Activated CD8-positive, alpha-beta T cell treated with anti-CD3 and anti-CD28 coated beads, Interleukin-2, amount 10 ng/mL, durations not matched to agents 7 days and 5 days (primary cell): ENCODE measurements around the gene SPATA21. TPM values are rescaled to one million over a fixed set of nuclear protein-coding genes. Genes with fewer than 3 reads are reported as not detected.
"Not testable (repeated sequence)": the region's sequence is repeated elsewhere in the genome, so short reads cannot be mapped to it uniquely, and the experiment has no call there.

Experiments used
- ATAC-seq: fragments of 150-1000 bp; cut with Tn5 transposase; one replicate; pipeline ENCODE4 v1.10.0; 2021; ENCODE audit warnings: moderate library complexity
- CTCF ChIA-PET: fragments of 350-600 bp; sonication (Branson Sonifier 250); formaldehyde crosslinking; loops from one replicate; lab custom pipeline; 2021; ENCODE audit warnings: antibody characterized with exemption; lab: Charles Lee
- POLR2A ChIA-PET: fragments of 350-600 bp; sonication (Branson Sonifier 250); formaldehyde crosslinking; loops from one replicate; lab custom pipeline; 2021; ENCODE audit warnings: antibody characterized with exemption; lab: Charles Lee
- DNase-seq: peaks from one replicate; pipeline ENCODE4 v3.0.0-alpha.2; 2020
- H3K27ac Mint-ChIP-seq: one replicate; pipeline ENCODE4 v1.8.0; 2021; ENCODE audit warnings: mild to moderate bottlenecking, mixed read lengths
- H3K27me3 Mint-ChIP-seq: one replicate; pipeline ENCODE4 v1.8.0; 2021; ENCODE audit warnings: low read depth, mixed read lengths
- H3K36me3 Mint-ChIP-seq: one replicate; pipeline ENCODE4 v1.8.0; 2021; ENCODE audit warnings: low read depth, mixed read lengths
- H3K4me1 Mint-ChIP-seq: one replicate; pipeline ENCODE4 v1.8.0; 2021; ENCODE audit warnings: low read depth, mixed read lengths
- H3K4me3 Mint-ChIP-seq: one replicate; pipeline ENCODE4 v1.8.0; 2021; ENCODE audit warnings: mild to moderate bottlenecking, mixed read lengths
- H3K9me3 Mint-ChIP-seq: one replicate; pipeline ENCODE4 v1.8.0; 2022; ENCODE audit warnings: mixed read lengths; ENCODE audit not compliant: insufficient read depth
- total RNA-seq, 2 experiments: library from RNA; stranded (reverse); gene quantifications; one replicate each; pipeline ENCODE4 v1.2.3, GENCODE V29; 2021

Gene SPATA21, protein sequence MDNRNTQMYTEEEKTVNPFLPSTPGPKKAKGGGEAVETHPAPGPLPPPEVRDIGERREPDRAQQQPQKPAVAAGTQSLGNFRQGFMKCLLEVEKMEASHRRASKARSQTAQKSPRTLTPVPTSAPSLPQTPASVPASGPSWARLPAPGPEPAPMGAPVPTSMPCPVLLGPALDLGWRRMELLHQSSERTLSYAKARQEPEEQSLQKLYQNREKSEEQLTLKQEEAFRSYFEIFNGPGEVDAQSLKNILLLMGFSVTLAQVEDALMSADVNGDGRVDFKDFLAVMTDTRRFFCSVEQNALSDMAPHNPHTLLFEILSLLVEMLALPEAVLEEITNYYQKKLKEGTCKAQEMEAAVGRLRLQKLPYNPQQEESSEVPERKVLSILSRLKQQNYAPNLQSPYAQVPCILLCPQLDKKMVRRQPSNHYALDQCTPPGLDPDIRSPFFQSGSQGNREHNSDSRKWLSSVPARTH
- total RNA-seq = not detected

DNA sequence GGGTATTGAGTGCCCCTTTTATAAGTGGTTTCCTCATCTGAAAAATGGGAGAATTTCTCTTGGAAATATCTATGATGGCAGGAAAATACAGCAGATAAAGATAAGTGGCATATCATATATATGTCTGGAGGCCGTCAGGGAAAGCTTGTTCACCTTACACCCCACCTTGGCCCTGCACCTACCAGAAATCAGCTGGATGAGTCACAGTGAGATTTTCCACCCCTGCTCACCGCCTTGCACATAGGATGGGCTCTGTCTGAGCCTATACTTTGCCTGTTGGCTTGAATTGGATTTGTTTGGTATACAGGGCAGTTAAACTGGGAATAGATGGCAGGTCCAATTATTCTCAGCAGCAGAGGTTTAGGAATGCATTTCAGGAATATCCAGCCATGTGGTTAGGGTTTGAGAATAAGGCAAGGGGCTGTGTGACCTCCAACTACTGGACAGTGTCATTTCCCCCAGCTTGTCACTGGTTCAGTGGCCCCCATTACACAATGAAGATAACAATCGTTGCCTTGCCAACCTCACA is at the start of gene SPATA21:
TSS of gene SPATA21 (minus strand) at position 479 of the 529 bp plus-strand sequence. CDS start 6,053 bp downstream, outside the sequence.
- Mint-ChIP-seq H3K4me1 (peaks cover 20% of the 10 kb centered on the region), H3K36me3 (peaks cover 7% of the 10 kb centered on the region), H3K4me3 (no peak within 1 kb of the TSS), H3K27ac (no peak within 1 kb of the TSS), H3K27me3 (peaks cover 5% of the 10 kb centered on the region), H3K9me3 (no peaks in the 10 kb centered on the region)
- CTCF ChIA-PET = no interaction called here
- POLR2A ChIA-PET = no interaction called here
- DNase-seq = no peak
- no peak for ATAC-seq

DNA sequence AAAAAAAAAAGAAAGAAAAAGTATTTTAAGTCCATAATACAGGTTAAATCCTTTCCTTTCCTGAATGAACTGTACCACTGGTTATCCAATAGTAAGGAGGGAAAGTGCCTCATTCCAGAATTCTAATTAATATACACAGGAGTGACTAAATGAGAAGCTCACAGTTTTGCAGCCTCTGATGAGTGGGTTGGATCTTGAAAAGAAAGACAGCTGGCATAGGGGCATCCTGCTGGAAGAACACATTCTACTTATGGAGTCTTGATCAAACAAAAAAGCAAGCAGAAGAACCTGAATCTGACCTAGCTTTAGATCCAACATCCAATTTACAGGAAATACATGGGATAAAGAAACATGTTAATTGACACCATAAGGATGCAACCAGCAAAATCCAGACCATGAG is 49.8 kb upstream of the SPATA21 start:
- H3K27ac Mint-ChIP-seq, H3K36me3 Mint-ChIP-seq, DNase-seq, H3K27me3 Mint-ChIP-seq, H3K4me1 Mint-ChIP-seq, CTCF ChIA-PET, H3K4me3 Mint-ChIP-seq, POLR2A ChIA-PET, ATAC-seq, H3K9me3 Mint-ChIP-seq: not testable (repeated sequence)

DNA sequence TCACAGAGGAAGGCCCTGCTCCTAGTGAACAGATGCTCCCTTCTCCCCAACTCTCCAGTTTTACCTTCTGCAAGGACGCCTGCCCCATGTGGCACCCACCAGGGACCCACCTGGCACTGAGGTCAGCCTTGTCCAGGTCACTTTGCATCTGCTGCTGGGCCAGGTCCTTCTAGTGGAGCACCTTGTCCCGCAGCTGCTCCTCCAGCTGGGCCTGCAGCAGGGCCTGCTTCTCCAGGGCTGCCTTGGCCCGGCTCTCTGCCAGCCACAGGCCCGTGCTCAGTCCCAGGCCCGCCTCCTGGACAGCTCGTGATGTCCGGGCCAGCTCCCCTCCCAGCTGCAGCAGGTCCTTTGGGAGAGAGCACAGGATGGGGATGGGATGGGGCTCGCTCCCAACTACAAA is 49.1 kb upstream of the SPATA21 start:
- POLR2A ChIA-PET, H3K27ac Mint-ChIP-seq, H3K4me3 Mint-ChIP-seq, H3K36me3 Mint-ChIP-seq, ATAC-seq, H3K9me3 Mint-ChIP-seq, H3K27me3 Mint-ChIP-seq, DNase-seq, H3K4me1 Mint-ChIP-seq: not testable (repeated sequence)
- CTCF ChIA-PET = interaction anchor here (1.6 kb wide), 1 partner anchor 46 kb away, joined by 4 read pairs; the partner anchor contains the start of gene NECAP2

- ChIA-PET CTCF (no interaction called here), POLR2A (no interaction called here)
- no peak for ATAC-seq
- H3K36me3 Mint-ChIP-seq = peaks cover 10% of the 10 kb centered on the region
- DNase-seq = no peak
- no peaks in the 10 kb centered on the region for H3K4me1 Mint-ChIP-seq
- no peak overlapping the region for H3K27ac Mint-ChIP-seq
- no peak overlapping the region for H3K4me3 Mint-ChIP-seq
- H3K27me3 Mint-ChIP-seq = no peaks in the 10 kb centered on the region
- no peaks in the 10 kb centered on the region for H3K9me3 Mint-ChIP-seq
Observed at GRCh38 chr1:16484931-16485330, 47.7 kb upstream of the SPATA21 start.

DNA sequence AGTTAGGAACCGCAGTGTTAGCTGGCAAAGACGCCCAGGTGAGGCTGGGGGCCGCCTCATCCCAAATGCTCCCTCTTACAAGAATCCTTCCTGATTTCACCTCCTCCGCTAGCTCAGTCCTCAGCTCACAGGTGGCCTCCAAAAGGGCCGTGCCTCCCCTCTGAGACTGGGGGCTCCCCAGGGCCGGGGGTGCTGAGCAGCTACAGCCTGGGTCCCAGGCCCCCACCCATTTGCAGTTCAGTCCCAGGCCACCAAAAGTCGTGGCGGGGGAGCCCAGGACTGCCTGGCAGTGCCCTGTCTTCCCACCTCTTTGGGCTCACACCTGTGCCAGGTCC is 47.2 kb upstream of the SPATA21 start:
- no peaks in the 10 kb centered on the region for H3K9me3 Mint-ChIP-seq

DNA sequence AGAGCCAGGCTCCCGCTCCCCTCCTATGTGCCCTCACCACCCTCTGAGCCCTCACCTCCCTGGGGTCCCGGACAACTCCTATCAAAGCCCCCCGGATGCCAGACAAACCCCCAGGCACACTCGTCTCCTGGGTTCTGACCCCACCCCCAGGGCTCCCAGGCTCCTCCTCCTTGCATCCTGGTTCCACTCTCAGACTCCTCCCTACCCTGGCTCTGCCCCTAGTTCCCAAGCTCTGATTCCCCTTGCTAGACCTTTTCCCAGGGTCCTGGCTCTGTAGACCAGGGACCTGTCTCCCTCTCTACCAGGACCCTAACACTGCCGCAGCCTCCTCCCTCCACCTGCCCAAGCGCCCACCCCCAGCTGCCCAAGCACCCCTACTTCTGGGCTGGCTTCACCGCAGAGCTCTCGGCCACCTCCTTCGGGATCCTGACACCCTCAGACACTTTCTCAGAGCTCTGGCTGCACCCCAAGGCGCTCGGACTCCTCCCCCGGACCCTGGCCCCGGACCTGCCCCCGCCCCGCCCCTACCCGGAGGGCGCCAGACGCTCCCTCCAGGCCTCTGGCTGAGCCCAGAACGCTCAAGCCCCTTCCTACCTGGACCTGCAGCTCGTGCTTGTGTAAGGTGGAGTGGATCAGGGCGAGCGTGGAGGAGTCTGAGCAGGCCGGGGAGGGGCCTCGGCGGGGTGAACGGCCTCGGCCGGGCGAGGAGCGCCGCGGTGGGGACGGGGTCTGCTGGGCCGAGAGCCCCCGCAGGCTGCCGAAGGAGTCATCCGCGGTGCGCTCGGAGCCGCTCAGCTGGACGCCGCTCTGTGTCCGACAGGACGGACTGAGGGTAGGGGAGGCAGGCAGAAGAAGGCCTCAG is 46.6 kb upstream of the SPATA21 start:
- H3K4me1 Mint-ChIP-seq, H3K27ac Mint-ChIP-seq, CTCF ChIA-PET, H3K9me3 Mint-ChIP-seq, H3K27me3 Mint-ChIP-seq, H3K4me3 Mint-ChIP-seq, DNase-seq, ATAC-seq, POLR2A ChIA-PET: not testable (repeated sequence)
- peaks cover 10% of the 10 kb centered on the region for H3K36me3 Mint-ChIP-seq

More for the DNA sequence above, 47.2 kb upstream of the SPATA21 start:
- no peak for ATAC-seq
- H3K27ac Mint-ChIP-seq = no peak overlapping the region
- no peaks in the 10 kb centered on the region for H3K4me1 Mint-ChIP-seq
- no peak overlapping the region for H3K4me3 Mint-ChIP-seq
- no peaks in the 10 kb centered on the region for H3K27me3 Mint-ChIP-seq
- ChIA-PET POLR2A (no interaction called here), CTCF (no interaction called here)
- no peak for DNase-seq
- peaks cover 10% of the 10 kb centered on the region for H3K36me3 Mint-ChIP-seq

- DNase-seq, H3K4me1 Mint-ChIP-seq, H3K4me3 Mint-ChIP-seq, H3K27me3 Mint-ChIP-seq, H3K27ac Mint-ChIP-seq, CTCF ChIA-PET, ATAC-seq, H3K9me3 Mint-ChIP-seq, POLR2A ChIA-PET: not testable (repeated sequence)
- H3K36me3 Mint-ChIP-seq = peaks cover 14% of the 10 kb centered on the region
Observed at GRCh38 chr1:16483146-16483545, 45.9 kb upstream of the SPATA21 start.

DNA sequence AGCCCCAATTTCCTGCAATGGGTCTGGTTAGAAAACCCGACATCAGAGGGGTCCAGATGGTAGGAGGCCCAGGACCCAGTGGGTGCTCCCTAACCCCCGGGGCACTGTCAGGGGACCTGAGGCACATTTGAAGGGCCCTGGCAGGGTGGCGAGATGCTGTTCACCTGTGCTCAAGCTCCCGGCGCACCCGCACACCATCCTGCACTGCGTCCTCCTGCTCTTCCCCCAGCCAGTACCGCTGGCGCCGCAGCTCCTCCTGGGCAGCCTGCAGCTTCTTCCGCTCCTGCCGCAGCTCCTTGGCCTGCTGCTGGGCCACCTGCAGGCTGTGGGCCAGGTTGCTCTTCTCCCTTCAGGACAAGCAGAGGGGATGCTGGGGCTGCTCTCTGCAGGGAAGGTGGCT is 40.9 kb upstream of the SPATA21 start:
- ChIA-PET POLR2A (interaction anchor here (1.0 kb wide), 1 partner anchor 35 kb away, joined by 3 read pairs; no protein-coding TSS in a partner anchor), CTCF (no interaction called here)
- DNase-seq = no peak

GRCh38 chr1:16475771-16476770 is 38.8 kb upstream of the SPATA21 start:
- ATAC-seq, H3K27me3 Mint-ChIP-seq, H3K27ac Mint-ChIP-seq, H3K36me3 Mint-ChIP-seq, CTCF ChIA-PET, H3K9me3 Mint-ChIP-seq, H3K4me3 Mint-ChIP-seq, POLR2A ChIA-PET, DNase-seq, H3K4me1 Mint-ChIP-seq: not testable (repeated sequence)

More for the DNA sequence above, 40.9 kb upstream of the SPATA21 start:
- Mint-ChIP-seq H3K27ac (no peak overlapping the region), H3K36me3 (peaks cover 14% of the 10 kb centered on the region), H3K27me3 (no peaks in the 10 kb centered on the region), H3K4me1 (no peaks in the 10 kb centered on the region), H3K4me3 (no peak overlapping the region), H3K9me3 (no peaks in the 10 kb centered on the region)
- no peak for ATAC-seq

DNA sequence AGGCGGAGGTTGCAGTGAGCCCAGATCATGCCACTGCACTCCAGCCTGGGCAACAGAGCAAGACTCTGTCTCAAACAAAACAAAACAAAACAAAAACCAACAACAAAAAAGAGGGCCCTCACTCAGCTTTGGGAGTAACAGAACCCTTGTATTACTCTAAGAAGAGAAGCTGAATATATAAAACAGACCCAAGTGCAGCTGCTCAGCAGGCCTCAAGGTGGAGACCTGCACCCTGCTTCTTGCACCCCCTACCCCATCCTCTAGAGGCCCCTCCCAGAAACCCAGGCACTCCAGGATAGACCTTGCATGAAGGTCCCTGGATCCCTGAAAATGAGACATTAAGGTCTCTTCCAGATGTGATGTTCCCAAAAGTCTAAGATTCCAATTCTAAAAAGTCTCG is 37.7 kb upstream of the SPATA21 start:
- POLR2A ChIA-PET, ATAC-seq: not testable (repeated sequence)

DNA sequence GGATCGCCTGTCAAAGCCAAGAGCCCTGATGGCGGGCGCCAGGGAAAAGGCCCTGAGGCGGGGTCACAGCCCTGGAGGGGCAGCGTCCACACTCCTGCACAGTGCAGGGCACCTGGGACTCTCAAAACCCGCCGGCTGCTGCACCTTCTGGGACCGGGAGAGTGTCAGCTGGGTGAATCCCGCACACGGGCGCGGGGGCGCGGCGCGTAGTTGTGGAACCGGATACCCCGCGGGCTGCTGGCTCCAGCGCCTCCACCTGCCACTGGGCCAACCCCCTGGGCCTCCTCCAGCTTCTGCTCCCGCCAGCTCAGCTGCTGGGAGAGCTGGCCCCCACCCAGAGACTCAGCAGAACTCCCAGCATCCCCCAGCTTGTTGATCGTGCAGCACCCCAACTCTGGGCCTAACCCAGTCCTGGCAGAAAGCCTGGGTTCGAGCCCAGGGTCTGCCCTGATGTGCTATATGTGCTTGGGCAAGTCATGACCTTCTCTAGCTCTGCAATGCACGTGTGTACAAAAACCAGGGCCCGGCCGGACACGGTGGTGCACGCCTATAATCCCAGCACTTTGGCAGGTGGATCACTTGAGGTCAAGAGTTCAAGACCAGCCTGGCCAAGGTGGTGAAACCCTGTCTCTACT is 37.1 kb upstream of the SPATA21 start:
- ATAC-seq (no peak), DNase-seq (no peak)
- Mint-ChIP-seq H3K4me3 (no peak overlapping the region), H3K9me3 (no peaks in the 10 kb centered on the region), H3K27ac (no peak overlapping the region), H3K36me3 (peaks cover 4% of the 10 kb centered on the region), H3K27me3 (no peaks in the 10 kb centered on the region), H3K4me1 (no peaks in the 10 kb centered on the region)
- CTCF ChIA-PET = no interaction called here
- POLR2A ChIA-PET = no interaction called here

More for the DNA sequence above, 37.7 kb upstream of the SPATA21 start:
- H3K4me1 Mint-ChIP-seq, H3K36me3 Mint-ChIP-seq, H3K9me3 Mint-ChIP-seq, CTCF ChIA-PET, DNase-seq, H3K4me3 Mint-ChIP-seq, H3K27ac Mint-ChIP-seq, H3K27me3 Mint-ChIP-seq: not testable (repeated sequence)
